NCI-H524 (cell line): ENCODE data around the gene HMGCS2.

Source experiments
- DNase-seq, 2 experiments: peaks; one replicate each; lab custom pipeline; 2025; lab: John Stamatoyannopoulos, UW

The HMGCS2 gene

GRCh38 chr1:119762409-119762808, 6.3 kb downstream of the HMGCS2 start:
- no peak for DNase-seq

GRCh38 chr1:119758584-119758983, 10.1 kb downstream of the HMGCS2 start:
- DNase-seq, result no peak

DNA sequence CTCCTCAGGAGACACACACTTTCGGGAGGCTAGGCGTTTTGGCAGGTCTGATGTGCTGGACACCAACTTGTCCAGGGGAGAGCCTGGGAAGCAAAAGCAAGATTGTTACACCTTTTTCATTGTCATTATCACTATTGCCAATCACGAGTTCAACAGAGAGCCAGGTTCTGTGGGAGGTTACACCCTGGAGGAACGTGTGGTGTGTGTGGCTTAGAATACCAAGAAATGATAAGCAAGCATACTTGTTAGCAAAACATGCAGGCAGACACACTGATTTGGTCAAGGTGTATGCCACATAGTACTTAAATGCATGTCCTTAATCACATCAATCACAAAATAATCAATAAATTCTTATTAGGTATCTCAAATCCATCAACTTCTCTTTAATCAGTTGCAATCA, 16.1 kb downstream of the HMGCS2 start:
- no peak for DNase-seq

DNA sequence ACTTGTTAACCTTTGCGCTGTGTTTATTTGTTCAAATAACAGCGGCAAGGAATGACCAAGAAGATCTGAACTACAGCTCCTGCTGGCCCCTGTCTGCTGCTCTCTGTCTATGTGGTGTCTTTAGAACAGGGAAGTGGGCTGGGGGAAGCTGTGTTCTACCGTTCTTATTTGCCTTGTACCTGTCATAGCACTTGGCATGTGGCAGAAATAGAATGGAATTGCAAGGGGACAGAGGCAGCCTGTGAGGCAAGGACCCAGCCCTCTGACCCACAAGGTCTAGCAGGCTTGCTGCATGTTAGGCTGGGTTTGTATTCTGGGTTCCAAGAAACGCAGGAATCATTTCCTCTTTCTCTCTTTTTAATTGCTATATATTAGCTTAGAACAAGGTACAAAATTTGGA, 20.7 kb downstream of the HMGCS2 start:
- DNase-seq, result no peak

DNA sequence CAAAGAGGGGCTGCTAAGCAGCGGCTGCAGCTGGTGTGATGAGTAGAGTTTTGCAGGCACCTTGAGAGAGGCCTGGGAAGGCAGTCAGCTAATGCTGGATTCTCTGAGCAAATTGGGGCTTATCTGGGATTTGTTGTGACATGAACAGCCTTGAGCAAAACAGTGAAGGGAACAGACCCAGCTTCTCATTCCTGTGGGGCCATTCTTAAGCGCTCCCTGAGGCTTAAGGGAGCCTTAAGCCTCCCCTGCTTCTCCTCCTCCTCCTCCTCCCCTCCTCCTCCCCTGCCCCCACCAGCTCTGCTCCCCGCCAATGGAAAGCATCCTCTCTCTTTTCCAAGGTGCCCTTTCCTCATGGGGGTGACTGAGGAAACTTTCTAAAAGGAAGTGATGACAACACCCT, 21.3 kb downstream of the HMGCS2 start:
- no peak for DNase-seq

DNA sequence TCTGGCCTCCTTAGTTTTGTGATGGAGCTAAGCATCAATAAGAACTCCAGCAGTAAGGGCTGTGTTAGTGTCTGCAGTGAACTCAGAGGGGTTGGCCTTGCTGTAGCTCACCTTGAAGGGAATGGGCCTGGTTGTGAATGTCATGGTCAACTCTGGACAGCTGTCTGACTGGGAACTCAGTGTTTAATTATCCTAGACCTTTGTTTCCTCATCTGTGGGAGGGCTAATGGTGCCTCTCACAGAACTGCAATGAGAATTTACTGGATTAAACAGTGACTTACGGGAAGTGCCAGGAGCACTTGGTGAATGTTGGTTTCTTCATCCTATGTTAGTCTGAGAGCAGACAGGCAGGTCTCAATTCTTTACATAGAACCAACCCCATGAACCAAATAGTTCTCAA, 23.7 kb downstream of the HMGCS2 start:
- DNase-seq, result no peak

GRCh38 chr1:119744598-119744942, 24.1 kb downstream of the HMGCS2 start:
- no peak for DNase-seq

- DNase-seq, result peak; percentile 20 to 74
Measured at GRCh38 chr1:119743776-119744597, 24.7 kb downstream of the HMGCS2 start.

DNA sequence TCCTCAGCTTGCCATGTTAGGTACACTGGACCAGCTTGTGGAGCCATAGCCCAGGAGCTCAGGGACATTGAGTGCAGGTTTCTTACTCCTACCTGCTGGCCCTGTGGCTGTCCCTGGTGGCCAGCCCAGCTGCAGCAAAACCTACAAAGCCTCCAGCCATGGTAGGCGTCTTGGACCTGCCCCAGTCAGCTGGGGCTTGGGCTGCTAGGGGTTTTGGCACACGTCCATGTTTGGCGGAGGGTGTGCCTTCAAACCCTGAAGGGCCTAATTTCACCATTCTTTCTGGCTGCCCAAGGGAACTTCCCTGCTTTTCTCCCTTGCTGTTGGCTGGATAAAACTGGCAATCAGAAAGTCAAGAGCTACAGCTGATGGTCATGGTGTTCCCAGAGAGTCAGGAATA, 25.4 kb downstream of the HMGCS2 start:
- DNase-seq, result no peak

- DNase-seq, result no peak
Measured at GRCh38 chr1:119742677-119743076, 26.0 kb downstream of the HMGCS2 start.

DNA sequence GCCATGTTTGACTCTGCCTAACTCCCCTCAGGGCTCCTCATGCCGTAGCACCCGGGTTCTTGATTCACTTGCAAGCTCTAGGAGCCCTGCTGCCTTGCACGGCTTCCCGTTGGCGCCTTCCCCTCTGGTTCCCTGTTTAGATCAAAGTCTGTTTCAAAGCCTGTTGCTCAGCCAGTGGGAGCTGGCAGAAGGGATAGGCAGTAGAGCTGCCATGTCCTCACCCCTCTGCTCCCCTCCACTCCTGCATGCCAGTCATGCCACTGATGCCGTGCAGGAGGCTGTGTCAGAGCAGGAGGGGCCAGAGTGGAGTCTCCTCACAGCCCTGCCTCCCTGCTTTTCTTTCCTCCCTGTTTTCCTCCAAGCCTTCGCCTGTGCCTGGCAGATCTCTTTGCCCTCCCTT, 26.5 kb downstream of the HMGCS2 start:
- DNase-seq, result no peak

GRCh38 chr1:119740896-119741780, 27.6 kb downstream of the HMGCS2 start:
- no peak for DNase-seq

DNA sequence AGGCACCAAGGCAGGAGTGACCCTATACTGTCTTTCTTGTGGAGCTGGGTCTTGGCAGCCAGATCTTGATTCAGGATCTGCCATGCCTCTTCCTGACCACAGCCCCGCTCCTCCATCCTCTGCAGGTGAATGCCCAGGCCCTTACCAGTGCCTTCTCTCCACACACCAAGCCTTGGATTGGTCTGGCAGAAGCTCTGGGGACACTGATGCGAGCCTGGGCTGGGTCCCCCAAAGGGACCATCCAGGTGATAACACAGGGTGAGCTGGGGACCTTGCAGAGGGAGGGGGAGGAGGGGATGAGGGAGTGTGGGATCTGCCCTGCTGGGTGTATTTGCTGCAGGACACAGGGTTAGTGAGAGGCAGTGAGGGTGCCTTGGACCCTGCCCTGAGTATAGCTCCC, 28.4 kb downstream of the HMGCS2 start:
- DNase-seq, result no peak

DNA sequence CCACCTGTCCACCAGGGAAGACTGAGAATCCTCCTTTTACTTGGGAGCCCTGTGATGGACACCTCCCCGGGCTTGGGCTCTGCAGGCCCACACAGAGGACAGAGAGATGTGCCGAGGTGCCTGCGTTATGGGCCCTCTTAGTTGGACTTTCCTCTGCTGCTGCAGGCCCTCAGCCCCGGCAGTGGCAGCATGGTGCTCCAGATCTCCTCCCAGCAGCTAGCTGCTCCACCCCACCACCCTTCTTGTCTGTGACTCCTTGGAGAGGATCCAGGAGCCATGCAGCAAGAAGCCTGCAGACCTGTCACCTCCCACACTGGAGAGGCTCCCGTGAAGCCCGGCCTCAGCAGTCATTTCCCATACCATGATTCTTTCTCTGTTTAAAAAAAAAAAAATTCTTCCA, 29.6 kb downstream of the HMGCS2 start:
- no peak for DNase-seq

GRCh38 chr1:119738100-119738720, 30.5 kb downstream of the HMGCS2 start:
- DNase-seq, result no peak

- no peak for DNase-seq
Measured at GRCh38 chr1:119737040-119737682, 31.5 kb downstream of the HMGCS2 start.

- DNase-seq, result no peak
Measured at GRCh38 chr1:119736649-119737039, 32.1 kb downstream of the HMGCS2 start.

DNA sequence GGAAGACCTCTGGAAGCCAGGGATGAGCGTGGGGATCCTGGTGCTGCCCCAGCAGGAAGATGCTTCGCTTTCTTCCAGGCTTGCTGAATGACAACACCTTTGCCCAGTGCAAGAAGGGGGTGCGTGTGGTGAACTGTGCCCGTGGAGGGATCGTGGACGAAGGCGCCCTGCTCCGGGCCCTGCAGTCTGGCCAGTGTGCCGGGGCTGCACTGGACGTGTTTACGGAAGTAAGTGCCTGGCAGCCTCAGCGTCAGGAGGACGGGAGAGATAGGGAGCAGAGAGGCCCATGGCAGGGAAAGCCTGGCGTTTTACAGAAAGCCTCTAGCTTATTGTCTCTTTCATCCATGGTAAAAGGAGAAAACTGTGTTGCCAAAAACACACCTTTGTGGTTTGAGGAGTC, 33.5 kb downstream of the HMGCS2 start:
- DNase-seq, result no peak

DNA sequence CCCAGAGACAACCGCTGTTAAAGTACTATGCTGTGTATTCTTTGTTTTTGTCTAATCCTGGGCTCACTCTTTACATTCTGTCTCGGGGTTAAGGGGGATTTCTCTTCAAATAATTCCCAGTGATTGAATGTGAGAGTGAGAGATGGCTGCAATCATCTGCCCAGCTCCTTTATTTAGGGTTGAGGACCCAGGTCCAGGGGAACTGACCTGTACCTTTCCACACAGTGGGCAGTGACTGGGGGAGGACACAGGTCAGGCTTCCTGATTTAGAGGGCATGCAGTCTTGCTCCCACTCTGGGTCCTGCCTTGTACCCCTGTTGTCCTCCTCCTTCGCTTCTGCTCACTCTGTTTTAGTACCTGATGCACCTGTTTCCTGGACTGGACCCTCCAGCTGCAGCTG, 35.0 kb downstream of the HMGCS2 start:
- no peak for DNase-seq

DNA sequence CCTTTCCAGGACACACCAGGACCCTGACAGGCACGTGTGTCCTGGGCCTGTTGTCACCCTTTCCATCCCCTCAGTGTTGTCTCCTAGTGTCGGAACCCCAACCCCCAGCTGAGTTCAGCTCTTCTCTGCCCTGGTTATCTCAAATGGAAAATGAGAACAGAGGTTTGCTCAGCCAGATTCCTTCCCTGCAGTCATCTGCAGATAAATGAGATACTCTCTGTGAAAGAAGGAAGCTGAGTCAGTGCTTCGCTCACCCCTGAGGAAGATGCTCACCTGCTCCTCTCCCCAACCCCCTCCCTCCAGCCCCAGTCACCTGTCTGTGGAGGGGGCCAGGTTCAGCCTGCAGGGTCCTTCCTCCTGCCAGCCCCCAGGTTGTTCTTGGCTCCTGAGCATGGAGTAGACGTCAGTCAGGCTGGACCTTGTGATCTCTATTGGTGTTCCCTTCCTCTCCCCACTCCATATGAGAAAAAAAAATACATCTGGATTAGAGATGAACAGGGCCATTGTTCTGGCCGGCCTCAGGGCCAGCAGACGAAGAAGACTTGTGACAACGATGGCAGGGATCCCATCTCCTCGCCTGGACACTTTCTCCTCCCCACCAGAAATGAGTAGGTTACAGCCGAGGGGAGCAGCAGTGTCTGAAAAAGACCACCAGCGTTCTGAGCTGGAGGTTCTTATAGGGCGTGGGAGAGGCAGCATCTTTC, 36.1 kb downstream of the HMGCS2 start:
- no peak for DNase-seq

- DNase-seq, result no peak
Measured at GRCh38 chr1:119731741-119732430, 36.8 kb downstream of the HMGCS2 start.
